K562 (cell line): Measurements from ENCODE around the gene WASL. TPM values are rescaled to one million over a fixed set of nuclear protein-coding genes. Genes with fewer than 3 reads are reported as not detected.
A peak's percentile ranks its signal among the peaks of the same experiment; 100 is the strongest.

Source experiments
- ATAC-seq: fragments of 200-7000 bp; cut with Tn5 transposase; 3 replicates; pipeline ENCODE4 v1.9.1; 2020; ENCODE audit warnings: moderate library complexity
- BruUV-seq: library from RNA; stranded (reverse); fragments of 400-500 nt; replicated peaks from 2 replicates; lab custom pipeline; 2021; lab: Mats Ljungman, UMichigan
- CTCF ChIA-PET: fragments of 300-600 bp; formaldehyde crosslinking; extraction: SDS; loops from one replicate; lab custom pipeline; 2021; ENCODE audit warnings: low intra/inter-chr PET ratio; lab: Yijun Ruan, JAX
- POLR2A ChIA-PET: fragments of 300-600, 350-650 bp; sonication (Branson Sonifier 250); formaldehyde crosslinking; extraction: SDS; loops from one replicate; lab custom pipeline; 2021; ENCODE audit warnings: antibody characterized with exemption, inconsistent platforms; lab: Yijun Ruan, JAX
- DNase-seq, 4 experiments: peaks; one replicate each; pipeline versions ENCODE4 v3.0.0 to v3.0.0-alpha.2; 2011 to 2018; ENCODE audit warnings: low spot score in 3 of 4, mixed read lengths in 3 of 4; ENCODE audit errors: extremely low read depth in 1 of 4
- FAIRE-seq: peaks from 2 replicates; lab custom pipeline; 2011; peaks lifted over from hg19 to GRCh38; lab: Jason Lieb, UNC
- H2AFZ ChIP-seq: 2 replicates; pipeline ENCODE4 v1.6.0; 2011; ENCODE audit warnings: low read depth, low read length, control low read depth, inconsistent platforms
- H3K27ac ChIP-seq: fragments of 200-600 bp; 3 replicates; pipeline ENCODE4 v1.8.0; 2011; ENCODE audit warnings: low read depth, mild to moderate bottlenecking, control low read depth, inconsistent platforms, low read length, moderate library complexity, mixed read lengths; ENCODE audit errors: extremely low read depth
- H3K27me3 ChIP-seq, 2 experiments: fragments of 300-600 bp in 1 of 2; 2 replicates in 1 of 2; 3 replicates in 1 of 2; pipeline versions ENCODE4 v1.6.0 to v1.8.0; 2011; ENCODE audit warnings: inconsistent platforms in 2 of 2, low read length in 2 of 2, mild to moderate bottlenecking in 1 of 2, mixed read lengths in 1 of 2, moderate library complexity in 1 of 2; ENCODE audit not compliant: control insufficient read depth in 2 of 2, insufficient read depth in 2 of 2
- H3K36me3 ChIP-seq: fragments of 300-600 bp; 3 replicates; pipeline ENCODE4 v1.8.0; 2011; ENCODE audit warnings: mild to moderate bottlenecking, low read length, inconsistent platforms; ENCODE audit not compliant: control insufficient read depth, insufficient read depth
- H3K4me1 ChIP-seq, 2 experiments: fragments of 200-600 bp in 1 of 2; replicated peaks in 1 of 2; 2 replicates in 1 of 2; 3 replicates in 1 of 2; pipeline versions ENCODE4 v1.5.1 to v1.8.0; 2011; ENCODE audit warnings: inconsistent platforms in 2 of 2, low read length in 2 of 2, mild to moderate bottlenecking in 1 of 2, mixed read lengths in 1 of 2, moderate library complexity in 1 of 2; ENCODE audit not compliant: control insufficient read depth in 2 of 2, insufficient read depth in 2 of 2
- H3K4me2 ChIP-seq: 2 replicates; pipeline ENCODE4 v1.6.1; 2011; ENCODE audit warnings: low read length, control low read depth, inconsistent platforms, mixed read lengths; ENCODE audit not compliant: insufficient read depth
- H3K4me3 ChIP-seq: fragments of 200-600 bp; sonication (generic), shearing (Covaris generic); 2 replicates; pipeline ENCODE4 v1.5.1; 2016; ENCODE audit warnings: control low read depth, inconsistent platforms
- H3K79me2 ChIP-seq: fragments of 200-600 bp; 3 replicates; pipeline ENCODE4 v1.8.0; 2011; ENCODE audit warnings: low read length, inconsistent platforms; ENCODE audit not compliant: control insufficient read depth, insufficient read depth
- H3K9ac ChIP-seq, 2 experiments: 2 replicates each; pipeline versions ENCODE4 v1.6.0 to v1.6.1; 2011; ENCODE audit warnings: low read depth in 2 of 2, low read length in 2 of 2, control low read depth in 1 of 2, inconsistent platforms in 1 of 2, mild to moderate bottlenecking in 1 of 2, mixed read lengths in 1 of 2; ENCODE audit not compliant: insufficient read depth in 1 of 2
- H3K9me1 ChIP-seq: one replicate; pipeline ENCODE4 v1.6.0; 2011; ENCODE audit warnings: inconsistent platforms, mild to moderate bottlenecking, low read length, moderate library complexity; ENCODE audit not compliant: control insufficient read depth, insufficient read depth
- H3K9me3 ChIP-seq: replicated peaks from 2 replicates; pipeline ENCODE4 v1.5.1; 2011; ENCODE audit warnings: low read depth, low read length, inconsistent platforms; ENCODE audit not compliant: control insufficient read depth, insufficient read depth
- H4K20me1 ChIP-seq: replicated peaks from 2 replicates; pipeline ENCODE4 v1.6.1; 2011; ENCODE audit warnings: low read length, inconsistent platforms, mixed read lengths; ENCODE audit not compliant: control insufficient read depth, insufficient read depth
- ARID3A ChIP-seq: IDR thresholded peaks from 2 replicates; pipeline ENCODE4 v1.6.1; 2012; ENCODE audit warnings: low read depth, low read length, improper control_type of control experiment, borderline replicate concordance
- CBX2 ChIP-seq: fragments of 200-600 bp; sonication (generic); IDR thresholded peaks from one replicate; pipeline ENCODE4 v1.6.1; 2012; ENCODE audit warnings: mild to moderate bottlenecking, low read length, inconsistent platforms; ENCODE audit not compliant: insufficient read depth, poor library complexity, severe bottlenecking
- ELF2 ChIP-seq: fragments of 250-450 bp; sonication (Bioruptor Pico); IDR thresholded peaks from 2 replicates; pipeline ENCODE4 v1.5.0; 2021; ENCODE audit warnings: mild to moderate bottlenecking
- ETV1 ChIP-seq: fragments of 450-650 bp; conservative IDR thresholded peaks from 2 replicates; pipeline ENCODE4 v1.6.1; 2016; ENCODE audit warnings: missing genetic modification characterization, control low read depth, low read depth, missing compliant biosample characterization
- FOSL1 ChIP-seq: fragments of 200-800 bp; sonication (Bioruptor generic); conservative IDR thresholded peaks from 2 replicates; pipeline ENCODE4 v1.6.1; 2016; ENCODE audit warnings: missing genetic modification characterization, missing compliant biosample characterization
- GTF2F1 ChIP-seq: IDR thresholded peaks from 2 replicates; pipeline ENCODE4 v1.6.1; 2011; ENCODE audit warnings: low read depth, low read length, improper control_type of control experiment
- MEIS2 ChIP-seq: fragments of 450-650 bp; IDR thresholded peaks from 2 replicates; pipeline ENCODE4 v1.6.1; 2014; ENCODE audit warnings: mild to moderate bottlenecking; ENCODE audit not compliant: partially characterized antibody
- POLR2H ChIP-seq: IDR thresholded peaks from 2 replicates; pipeline ENCODE4 v1.6.1; 2016; ENCODE audit warnings: missing genetic modification characterization, low read depth, mild to moderate bottlenecking, control low read depth, missing compliant biosample characterization, moderate library complexity
- ZNF318 ChIP-seq, 2 experiments: fragments of 450-650 bp; IDR thresholded peaks; 2 replicates each; pipeline ENCODE4 v1.6.1; 2016; ENCODE audit warnings: mild to moderate bottlenecking in 2 of 2, borderline replicate concordance in 1 of 2, low read depth in 1 of 2, moderate library complexity in 1 of 2
- ZNF57 ChIP-seq: fragments of 450-650 bp; formaldehyde crosslinking; IDR thresholded peaks from 2 replicates; pipeline ENCODE4 v1.4.0; 2020; ENCODE audit warnings: mild to moderate bottlenecking, moderate library complexity
- ZNF589 ChIP-seq: fragments of 200-800 bp; sonication (Bioruptor generic); IDR thresholded peaks from 2 replicates; pipeline ENCODE4 v1.6.1; 2016; ENCODE audit warnings: low read depth, missing genetic modification characterization, missing compliant biosample characterization
- WGBS: fragments of 100-300 bp; shearing (Covaris generic); methylation state at CpG from one replicate; pipeline ENCODE4 v1.1.6; 2016; ENCODE audit warnings: low coverage, mixed read lengths; ENCODE audit not compliant: insufficient coverage; ENCODE audit errors: missing lambda C conversion rate; 5-methylcytosine and 5-hydroxymethylcytosine counted together
- in situ Hi-C: fragments of 300-500 bp; cut with MboI; formaldehyde crosslinking; loops from 4 replicates; pipeline ENCODE4 v1.15.0; 2018; ENCODE audit warnings: inconsistent platforms, mixed read lengths
- intact Hi-C: fragments of 100-400 bp; cut with micrococcal nuclease; formaldehyde crosslinking; loops from 2 replicates; pipeline ENCODE4 v1.14.2; 2022
- polyA plus RNA-seq, 8 experiments: library from polyadenylated mRNA; depleted of rRNA in 4 of 8; stranded (reverse) in 5 of 8; unstranded in 3 of 8; fragments of >200 nt; fragmentation: Nextera tagmentation in 2 of 8; fragmentation: Illumina TruSeq in 1 of 8; extraction: Ambion mirVana in 2 of 8; extraction: Trizol in 1 of 8; gene quantifications; 2 replicates each; pipeline versions ENCODE4 v1.2.1 to v1.2.3, GENCODE V29; 2011 to 2014; ENCODE audit warnings: inconsistent platforms in 1 of 8, missing spikeins in 1 of 8
- total RNA-seq, 7 experiments: library from RNA; depleted of rRNA in 6 of 7; stranded (reverse); fragments of >200 nt in 6 of 7; fragmentation: Illumina TruSeq in 2 of 7; extraction: Trizol in 2 of 7; gene quantifications; 2 replicates each; pipeline versions ENCODE4 v1.2.1 to v1.2.3, GENCODE V29; 2011 to 2021; ENCODE audit warnings: low replicate concordance in 1 of 7

WASL gene
- total and polyA plus RNA-seq, 9 of the 15 experiments (the other 6 are each of a cell fraction or from before 2014, with no cell fraction given), result 3.2 to 13.9 (median 8.3) TPM

DNA sequence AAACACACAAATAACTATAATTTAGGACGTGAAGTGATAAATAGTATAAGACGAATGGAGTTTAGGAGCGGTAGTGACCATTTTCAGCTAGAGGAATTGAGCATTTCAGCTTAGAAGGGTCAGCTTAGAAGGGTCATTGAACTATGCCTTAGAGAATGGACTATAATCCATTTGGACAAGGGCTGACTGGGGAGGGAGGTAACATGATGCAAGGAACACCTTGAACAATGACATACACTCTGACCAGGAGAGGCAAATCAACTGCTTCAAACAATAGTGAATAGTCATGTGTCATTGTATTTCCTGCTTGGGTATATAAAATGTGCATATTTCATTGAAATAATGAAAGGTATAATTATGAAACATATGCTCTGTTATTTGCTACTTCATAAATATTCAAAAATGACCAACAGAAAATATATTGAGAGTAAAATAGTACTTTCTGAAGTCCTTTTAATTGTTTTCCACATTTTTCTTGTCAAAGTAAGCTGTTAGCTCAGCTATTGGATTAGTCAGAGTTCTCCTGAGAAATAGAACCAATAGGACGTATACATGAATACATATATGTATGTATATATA, 40.5 kb upstream of the WASL start:
- Histone ChIP-seq H3K9ac (no peak overlapping the region), H3K79me2 (no peaks in the 10 kb centered on the region), H3K9me3 (no peaks in the 10 kb centered on the region), H3K4me1 (peaks cover 0 to 25% of the 10 kb centered on the region in 2 experiments; a peak in 2 of 5 replicates), H2AFZ (peak overlapping the region; percentile 22; the same call in 1 of the 2 replicates), H3K4me3 (no peak overlapping the region), H3K4me2 (no peak overlapping the region), H3K36me3 (no peaks in the 10 kb centered on the region), H3K27ac (no peak overlapping the region; the same call in 2 of the 3 replicates), H3K27me3 (no peaks in the 10 kb centered on the region), H3K9me1 (no peaks in the 10 kb centered on the region), H4K20me1 (no peaks in the 10 kb centered on the region)
- intact Hi-C loops, result loop anchor here (2.0 to 5.0 kb wide), 2 partner anchors 40 to 77 kb away; partner anchors contain the start of gene WASL
- ATAC-seq (peak; percentile 70), DNase-seq (no peak), FAIRE-seq (no peak)
- in situ Hi-C loops, result no loop called here
- BruUV-seq, result no TSS peak
- CTCF ChIA-PET, result no interaction called here
- POLR2A ChIA-PET, result interaction anchor here (0.6 to 1.3 kb wide), 5 partner anchors 8 to 40 kb away, joined by 3 to 4 read pairs (median 3); no protein-coding TSS in a partner anchor
- 37% methylated on average over 4 of the region's 4 CpGs for WGBS
- TF ChIP-seq GTF2F1, result no peak
- TF ChIP-seq POLR2H (tag), result peak; percentile 61; the same call in 1 of the 2 replicates
- TF ChIP-seq ZNF589 (CRISPR knock-in tag), result no peak; the same call in 1 of the 2 replicates
- TF ChIP-seq FOSL1 (tag), result no peak; the same call in 1 of the 2 replicates
- TF ChIP-seq ELF2 (CRISPR knock-in tag), result 0 out of 2 replicates have a peak, but pooled peaks have one; percentile 14
- no peak for TF ChIP-seq MEIS2
- no peak for TF ChIP-seq ZNF318 (IDR thresholded peaks at IDR 0.05; ENCODE audit: borderline replicate concordance in 1 of 2, low read depth in 1 of 2)
- TF ChIP-seq ETV1 (tag), result 0 out of 2 replicates have a peak, but pooled peaks have one; percentile 29
- TF ChIP-seq CBX2, result no peak
- TF ChIP-seq ZNF57 (CRISPR knock-in tag), result no peak
- TF ChIP-seq ARID3A, result no peak
